GM12878 (cell line): Measurements from ENCODE around the gene NDUFV1. TPM values are rescaled to one million over a fixed set of nuclear protein-coding genes. Genes with fewer than 3 reads are reported as not detected.
A peak's percentile ranks its signal among the peaks of the same experiment; 100 is the strongest.

Source experiments
- CBX5 ChIP-seq: sonication (generic); IDR thresholded peaks from 2 replicates; pipeline ENCODE4 v1.6.1; 2016; ENCODE audit warnings: low read depth, moderate library complexity, mild to moderate bottlenecking, inconsistent platforms
- HCFC1 ChIP-seq: fragments of 150-350 bp; IDR thresholded peaks from 2 replicates; pipeline ENCODE4 v1.6.1; 2014; ENCODE audit warnings: low read length
- HDAC6 ChIP-seq: fragments of 200-600 bp; sonication (generic); IDR thresholded peaks from one replicate; pipeline ENCODE4 v1.8.0; 2017; ENCODE audit warnings: antibody characterized with exemption; ENCODE audit not compliant: unreplicated experiment
- MTA3 ChIP-seq: IDR thresholded peaks from 2 replicates; pipeline ENCODE4 v1.6.1; 2012; ENCODE audit warnings: low read length, inconsistent platforms, borderline replicate concordance
- MXI1 ChIP-seq: fragments of 150-350 bp; IDR thresholded peaks from 2 replicates; pipeline ENCODE4 v1.6.1; 2011; ENCODE audit warnings: low read depth, mild to moderate bottlenecking, inconsistent platforms, low read length, improper control_type of control experiment
- NFYA ChIP-seq: IDR thresholded peaks from 2 replicates; pipeline ENCODE4 v1.6.1; 2011; ENCODE audit warnings: low read depth, mild to moderate bottlenecking, low read length, improper control_type of control experiment, borderline replicate concordance
- NR2C1 ChIP-seq: fragments of 450-650 bp; IDR thresholded peaks from 2 replicates; pipeline ENCODE4 v1.6.1; 2017; ENCODE audit warnings: antibody characterized with exemption, mild to moderate bottlenecking, moderate library complexity
- PAX5 ChIP-seq: IDR thresholded peaks from 2 replicates; pipeline ENCODE4 v1.6.1; 2011; ENCODE audit warnings: low read depth, low read length, borderline replicate concordance
- RAD51 ChIP-seq: fragments of 450-650 bp; IDR thresholded peaks from 2 replicates; pipeline ENCODE4 v1.6.1; 2016; ENCODE audit warnings: moderate library complexity, mild to moderate bottlenecking, inconsistent platforms
- SIN3A ChIP-seq: IDR thresholded peaks from 2 replicates; pipeline ENCODE4 v1.6.1; 2012; ENCODE audit warnings: low read depth, low read length, improper control_type of control experiment
- SMAD5 ChIP-seq: IDR thresholded peaks from 2 replicates; pipeline ENCODE4 v1.6.1; 2016; ENCODE audit warnings: antibody characterized with exemption, low read depth
- TCF12 ChIP-seq: IDR thresholded peaks from 2 replicates; pipeline ENCODE4 v1.6.1; 2011; ENCODE audit warnings: low read depth, mild to moderate bottlenecking, low read length
- ZBED1 ChIP-seq: IDR thresholded peaks from 2 replicates; pipeline ENCODE4 v1.6.1; 2016; ENCODE audit warnings: borderline replicate concordance
- polyA plus RNA-seq, 11 experiments: library from polyadenylated mRNA; depleted of rRNA in 4 of 11; unstranded in 6 of 11; stranded (reverse) in 5 of 11; fragments of >200 nt; fragmentation: Nextera tagmentation in 4 of 11; fragmentation: Illumina TruSeq in 1 of 11; extraction: Ambion mirVana in 4 of 11; extraction: Trizol in 1 of 11; gene quantifications; 1 replicate in 1 of 11; 2 replicates in 10 of 11; pipeline versions ENCODE4 v1.2.1 to v1.2.3, GENCODE V29; 2011 to 2016; ENCODE audit warnings: inconsistent platforms in 2 of 11, missing spikeins in 2 of 11, low read depth in 1 of 11
- total RNA-seq, 4 experiments: library from RNA; depleted of rRNA in 3 of 4; stranded (reverse); fragments of >200 nt in 3 of 4; fragmentation: Illumina TruSeq in 1 of 4; extraction: Trizol in 1 of 4; gene quantifications; 2 replicates each; pipeline versions ENCODE4 v1.2.1 to v1.2.3, GENCODE V29; 2013 to 2021
- TF ChIP-seq, protein P1 (sequence below): fragments of 450-650 bp; IDR thresholded peaks from 2 replicates; pipeline ENCODE4 v1.6.1; 2017; ENCODE audit warnings: antibody characterized with exemption, mild to moderate bottlenecking, moderate library complexity
- TF ChIP-seq, protein P2 (sequence below): fragments of 450-650 bp; IDR thresholded peaks from 2 replicates; pipeline ENCODE4 v1.6.1; 2016; ENCODE audit warnings: mild to moderate bottlenecking
- TF ChIP-seq, protein P3 (sequence below): IDR thresholded peaks from 2 replicates; pipeline ENCODE4 v1.6.1; 2011; ENCODE audit warnings: low read depth, low read length, improper control_type of control experiment, borderline replicate concordance
- TF ChIP-seq, protein P4 (sequence below): IDR thresholded peaks from 2 replicates; pipeline ENCODE4 v1.6.1; 2011; ENCODE audit warnings: borderline replicate concordance, low read depth, mild to moderate bottlenecking, moderate library complexity, mixed read lengths, low read length; ENCODE audit not compliant: insufficient read depth; ENCODE audit errors: extremely low read length
- TF ChIP-seq, protein P5 (sequence below): IDR thresholded peaks from 2 replicates; pipeline ENCODE4 v1.6.1; 2012; ENCODE audit warnings: mild to moderate bottlenecking, low read depth, low read length
- TF ChIP-seq, protein P6 (sequence below): fragments of 450-650 bp; IDR thresholded peaks from 2 replicates; pipeline ENCODE4 v1.6.1; 2017; ENCODE audit warnings: borderline replicate concordance

NDUFV1 gene
- total and polyA plus RNA-seq, 10 of the 15 experiments (the other 5 are each of a cell fraction or from before 2014, with no cell fraction given) = 8.2 to 380 (median 231) TPM

DNA sequence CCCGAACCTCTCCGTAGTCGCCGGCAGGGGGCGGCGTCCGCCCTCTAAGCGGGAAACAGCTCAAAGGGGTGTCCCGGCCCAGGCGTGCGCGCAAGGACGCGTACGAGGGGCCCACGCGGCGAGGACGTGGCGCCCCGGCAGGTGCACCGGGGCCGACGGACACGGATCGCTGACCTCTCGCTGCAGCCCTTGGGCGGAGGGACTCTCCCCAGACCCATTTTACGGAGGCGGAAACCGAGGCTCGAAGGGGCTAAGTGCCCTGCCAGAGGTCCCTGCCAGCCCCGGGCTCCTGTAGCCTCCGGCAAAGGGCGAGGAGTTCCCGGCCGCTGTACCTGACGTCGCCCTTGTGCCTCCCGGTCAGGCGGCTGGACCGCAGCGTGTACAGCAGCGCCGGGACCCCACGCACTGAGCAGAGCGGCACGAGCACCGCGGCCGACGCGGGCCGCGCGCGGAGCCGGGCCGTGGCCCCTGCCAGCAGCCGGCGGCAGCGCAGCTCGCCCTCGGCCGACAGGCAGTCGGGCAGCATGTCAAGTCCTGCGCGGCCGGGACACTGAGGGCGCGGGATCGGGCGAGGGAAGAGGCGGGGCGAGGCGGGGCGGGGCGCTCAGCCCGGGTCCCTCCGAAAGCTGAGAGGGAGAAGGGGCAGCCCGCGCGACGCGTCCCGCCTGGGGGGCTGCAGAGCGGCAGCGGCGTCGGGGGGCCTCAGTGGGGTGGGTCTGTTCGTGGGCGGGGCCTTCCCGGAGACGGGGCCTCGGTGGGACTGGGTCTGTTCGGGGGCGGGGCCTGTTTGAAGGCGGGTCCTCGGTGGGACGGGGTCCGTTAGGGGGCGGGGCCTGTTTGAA is 22.9 kb downstream of the NDUFV1 start, which contains the start of gene NUDT8 (continued):
- TF ChIP-seq, protein P1, sequence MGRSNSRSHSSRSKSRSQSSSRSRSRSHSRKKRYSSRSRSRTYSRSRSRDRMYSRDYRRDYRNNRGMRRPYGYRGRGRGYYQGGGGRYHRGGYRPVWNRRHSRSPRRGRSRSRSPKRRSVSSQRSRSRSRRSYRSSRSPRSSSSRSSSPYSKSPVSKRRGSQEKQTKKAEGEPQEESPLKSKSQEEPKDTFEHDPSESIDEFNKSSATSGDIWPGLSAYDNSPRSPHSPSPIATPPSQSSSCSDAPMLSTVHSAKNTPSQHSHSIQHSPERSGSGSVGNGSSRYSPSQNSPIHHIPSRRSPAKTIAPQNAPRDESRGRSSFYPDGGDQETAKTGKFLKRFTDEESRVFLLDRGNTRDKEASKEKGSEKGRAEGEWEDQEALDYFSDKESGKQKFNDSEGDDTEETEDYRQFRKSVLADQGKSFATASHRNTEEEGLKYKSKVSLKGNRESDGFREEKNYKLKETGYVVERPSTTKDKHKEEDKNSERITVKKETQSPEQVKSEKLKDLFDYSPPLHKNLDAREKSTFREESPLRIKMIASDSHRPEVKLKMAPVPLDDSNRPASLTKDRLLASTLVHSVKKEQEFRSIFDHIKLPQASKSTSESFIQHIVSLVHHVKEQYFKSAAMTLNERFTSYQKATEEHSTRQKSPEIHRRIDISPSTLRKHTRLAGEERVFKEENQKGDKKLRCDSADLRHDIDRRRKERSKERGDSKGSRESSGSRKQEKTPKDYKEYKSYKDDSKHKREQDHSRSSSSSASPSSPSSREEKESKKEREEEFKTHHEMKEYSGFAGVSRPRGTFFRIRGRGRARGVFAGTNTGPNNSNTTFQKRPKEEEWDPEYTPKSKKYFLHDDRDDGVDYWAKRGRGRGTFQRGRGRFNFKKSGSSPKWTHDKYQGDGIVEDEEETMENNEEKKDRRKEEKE = no peak
- no peak for TF ChIP-seq NFYA
- peak; percentile 1; the same call in 1 of the 2 replicates for TF ChIP-seq HCFC1
- peak; percentile 55; the same call in 1 of the 2 replicates for TF ChIP-seq CBX5
- TF ChIP-seq, protein P2, sequence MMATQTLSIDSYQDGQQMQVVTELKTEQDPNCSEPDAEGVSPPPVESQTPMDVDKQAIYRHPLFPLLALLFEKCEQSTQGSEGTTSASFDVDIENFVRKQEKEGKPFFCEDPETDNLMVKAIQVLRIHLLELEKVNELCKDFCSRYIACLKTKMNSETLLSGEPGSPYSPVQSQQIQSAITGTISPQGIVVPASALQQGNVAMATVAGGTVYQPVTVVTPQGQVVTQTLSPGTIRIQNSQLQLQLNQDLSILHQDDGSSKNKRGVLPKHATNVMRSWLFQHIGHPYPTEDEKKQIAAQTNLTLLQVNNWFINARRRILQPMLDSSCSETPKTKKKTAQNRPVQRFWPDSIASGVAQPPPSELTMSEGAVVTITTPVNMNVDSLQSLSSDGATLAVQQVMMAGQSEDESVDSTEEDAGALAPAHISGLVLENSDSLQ = no peak
- no peak; the same call in 1 of the 2 replicates for TF ChIP-seq SIN3A
- no peak for TF ChIP-seq HDAC6
- TF ChIP-seq SMAD5 = no peak
- TF ChIP-seq, protein P3, sequence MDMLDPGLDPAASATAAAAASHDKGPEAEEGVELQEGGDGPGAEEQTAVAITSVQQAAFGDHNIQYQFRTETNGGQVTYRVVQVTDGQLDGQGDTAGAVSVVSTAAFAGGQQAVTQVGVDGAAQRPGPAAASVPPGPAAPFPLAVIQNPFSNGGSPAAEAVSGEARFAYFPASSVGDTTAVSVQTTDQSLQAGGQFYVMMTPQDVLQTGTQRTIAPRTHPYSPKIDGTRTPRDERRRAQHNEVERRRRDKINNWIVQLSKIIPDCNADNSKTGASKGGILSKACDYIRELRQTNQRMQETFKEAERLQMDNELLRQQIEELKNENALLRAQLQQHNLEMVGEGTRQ = no peak
- TF ChIP-seq, protein P4, sequence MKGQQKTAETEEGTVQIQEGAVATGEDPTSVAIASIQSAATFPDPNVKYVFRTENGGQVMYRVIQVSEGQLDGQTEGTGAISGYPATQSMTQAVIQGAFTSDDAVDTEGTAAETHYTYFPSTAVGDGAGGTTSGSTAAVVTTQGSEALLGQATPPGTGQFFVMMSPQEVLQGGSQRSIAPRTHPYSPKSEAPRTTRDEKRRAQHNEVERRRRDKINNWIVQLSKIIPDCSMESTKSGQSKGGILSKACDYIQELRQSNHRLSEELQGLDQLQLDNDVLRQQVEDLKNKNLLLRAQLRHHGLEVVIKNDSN = no peak
- TF ChIP-seq MTA3 = no peak
- no peak for TF ChIP-seq RAD51
- TF ChIP-seq, protein P5, sequence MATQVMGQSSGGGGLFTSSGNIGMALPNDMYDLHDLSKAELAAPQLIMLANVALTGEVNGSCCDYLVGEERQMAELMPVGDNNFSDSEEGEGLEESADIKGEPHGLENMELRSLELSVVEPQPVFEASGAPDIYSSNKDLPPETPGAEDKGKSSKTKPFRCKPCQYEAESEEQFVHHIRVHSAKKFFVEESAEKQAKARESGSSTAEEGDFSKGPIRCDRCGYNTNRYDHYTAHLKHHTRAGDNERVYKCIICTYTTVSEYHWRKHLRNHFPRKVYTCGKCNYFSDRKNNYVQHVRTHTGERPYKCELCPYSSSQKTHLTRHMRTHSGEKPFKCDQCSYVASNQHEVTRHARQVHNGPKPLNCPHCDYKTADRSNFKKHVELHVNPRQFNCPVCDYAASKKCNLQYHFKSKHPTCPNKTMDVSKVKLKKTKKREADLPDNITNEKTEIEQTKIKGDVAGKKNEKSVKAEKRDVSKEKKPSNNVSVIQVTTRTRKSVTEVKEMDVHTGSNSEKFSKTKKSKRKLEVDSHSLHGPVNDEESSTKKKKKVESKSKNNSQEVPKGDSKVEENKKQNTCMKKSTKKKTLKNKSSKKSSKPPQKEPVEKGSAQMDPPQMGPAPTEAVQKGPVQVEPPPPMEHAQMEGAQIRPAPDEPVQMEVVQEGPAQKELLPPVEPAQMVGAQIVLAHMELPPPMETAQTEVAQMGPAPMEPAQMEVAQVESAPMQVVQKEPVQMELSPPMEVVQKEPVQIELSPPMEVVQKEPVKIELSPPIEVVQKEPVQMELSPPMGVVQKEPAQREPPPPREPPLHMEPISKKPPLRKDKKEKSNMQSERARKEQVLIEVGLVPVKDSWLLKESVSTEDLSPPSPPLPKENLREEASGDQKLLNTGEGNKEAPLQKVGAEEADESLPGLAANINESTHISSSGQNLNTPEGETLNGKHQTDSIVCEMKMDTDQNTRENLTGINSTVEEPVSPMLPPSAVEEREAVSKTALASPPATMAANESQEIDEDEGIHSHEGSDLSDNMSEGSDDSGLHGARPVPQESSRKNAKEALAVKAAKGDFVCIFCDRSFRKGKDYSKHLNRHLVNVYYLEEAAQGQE = no peak
- TF ChIP-seq PAX5 = peak; percentile 97
- TF ChIP-seq, protein P6, sequence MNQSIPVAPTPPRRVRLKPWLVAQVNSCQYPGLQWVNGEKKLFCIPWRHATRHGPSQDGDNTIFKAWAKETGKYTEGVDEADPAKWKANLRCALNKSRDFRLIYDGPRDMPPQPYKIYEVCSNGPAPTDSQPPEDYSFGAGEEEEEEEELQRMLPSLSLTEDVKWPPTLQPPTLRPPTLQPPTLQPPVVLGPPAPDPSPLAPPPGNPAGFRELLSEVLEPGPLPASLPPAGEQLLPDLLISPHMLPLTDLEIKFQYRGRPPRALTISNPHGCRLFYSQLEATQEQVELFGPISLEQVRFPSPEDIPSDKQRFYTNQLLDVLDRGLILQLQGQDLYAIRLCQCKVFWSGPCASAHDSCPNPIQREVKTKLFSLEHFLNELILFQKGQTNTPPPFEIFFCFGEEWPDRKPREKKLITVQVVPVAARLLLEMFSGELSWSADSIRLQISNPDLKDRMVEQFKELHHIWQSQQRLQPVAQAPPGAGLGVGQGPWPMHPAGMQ = no peak
- TF ChIP-seq MXI1 = peak; percentile 90
- TF ChIP-seq NR2C1 = no peak
- TF ChIP-seq TCF12 = peak; percentile 89
- TF ChIP-seq ZBED1 = no peak
